ENCODE measurements around the gene JARID2.
A peak's percentile ranks its signal among the peaks of the same experiment; 100 is the strongest.

Gene JARID2

DNA sequence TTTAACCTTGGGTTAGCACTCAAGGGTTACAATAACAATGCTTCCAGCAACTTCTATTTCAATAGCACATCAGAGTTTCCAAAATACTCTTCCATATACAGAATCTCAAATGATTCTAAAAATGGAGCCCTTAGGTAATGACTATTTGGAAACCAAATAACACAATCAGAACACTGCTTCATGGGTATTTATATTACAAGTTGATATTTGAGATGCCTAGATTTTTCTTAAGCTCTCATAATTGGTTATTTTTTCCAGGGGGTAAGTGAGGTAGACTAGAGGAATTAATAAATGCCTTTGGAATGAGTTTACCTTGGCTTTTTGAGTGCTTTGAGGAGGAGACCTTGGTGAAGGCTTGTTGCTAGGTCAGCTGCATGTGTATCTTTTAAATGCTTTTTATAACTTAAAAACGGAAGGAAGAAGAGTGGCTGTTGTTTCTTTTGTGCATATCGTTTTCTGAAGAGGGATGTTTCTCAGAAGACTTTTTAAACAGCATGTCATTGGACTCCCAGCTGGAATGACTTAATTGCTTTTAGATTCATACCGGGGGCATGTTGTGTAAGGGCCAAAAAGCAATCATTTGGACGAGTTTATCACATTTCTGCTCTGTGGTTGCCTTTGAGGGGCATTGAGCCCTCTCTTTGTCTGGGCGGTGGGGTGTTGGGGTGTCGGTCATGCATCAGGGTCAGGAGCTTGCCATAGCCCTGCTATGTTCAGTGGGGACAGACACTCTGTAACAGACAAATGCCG, 230.9 kb downstream of the JARID2 start:
- H3K4me3 ChIP-seq (ENCODE audit: low read depth, low read length) = no peak overlapping the region
- TF ChIP-seq, protein P1, sequence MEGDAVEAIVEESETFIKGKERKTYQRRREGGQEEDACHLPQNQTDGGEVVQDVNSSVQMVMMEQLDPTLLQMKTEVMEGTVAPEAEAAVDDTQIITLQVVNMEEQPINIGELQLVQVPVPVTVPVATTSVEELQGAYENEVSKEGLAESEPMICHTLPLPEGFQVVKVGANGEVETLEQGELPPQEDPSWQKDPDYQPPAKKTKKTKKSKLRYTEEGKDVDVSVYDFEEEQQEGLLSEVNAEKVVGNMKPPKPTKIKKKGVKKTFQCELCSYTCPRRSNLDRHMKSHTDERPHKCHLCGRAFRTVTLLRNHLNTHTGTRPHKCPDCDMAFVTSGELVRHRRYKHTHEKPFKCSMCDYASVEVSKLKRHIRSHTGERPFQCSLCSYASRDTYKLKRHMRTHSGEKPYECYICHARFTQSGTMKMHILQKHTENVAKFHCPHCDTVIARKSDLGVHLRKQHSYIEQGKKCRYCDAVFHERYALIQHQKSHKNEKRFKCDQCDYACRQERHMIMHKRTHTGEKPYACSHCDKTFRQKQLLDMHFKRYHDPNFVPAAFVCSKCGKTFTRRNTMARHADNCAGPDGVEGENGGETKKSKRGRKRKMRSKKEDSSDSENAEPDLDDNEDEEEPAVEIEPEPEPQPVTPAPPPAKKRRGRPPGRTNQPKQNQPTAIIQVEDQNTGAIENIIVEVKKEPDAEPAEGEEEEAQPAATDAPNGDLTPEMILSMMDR (IDR thresholded peaks at IDR 0.05; ENCODE audit: control insufficient read depth, extremely low read depth, insufficient read depth) = no peak
- no peak for DNase-seq (ENCODE audit: low read depth)

- H3K4me3 ChIP-seq (ENCODE audit: low read depth, low read length) = no peak overlapping the region
- TF ChIP-seq, protein P1 (IDR thresholded peaks at IDR 0.05; ENCODE audit: control insufficient read depth, extremely low read depth, insufficient read depth) = no peak
- no peak for DNase-seq (ENCODE audit: low read depth)
Measured at GRCh38 chr6:15477746-15478145, 231.9 kb downstream of the JARID2 start.

DNA sequence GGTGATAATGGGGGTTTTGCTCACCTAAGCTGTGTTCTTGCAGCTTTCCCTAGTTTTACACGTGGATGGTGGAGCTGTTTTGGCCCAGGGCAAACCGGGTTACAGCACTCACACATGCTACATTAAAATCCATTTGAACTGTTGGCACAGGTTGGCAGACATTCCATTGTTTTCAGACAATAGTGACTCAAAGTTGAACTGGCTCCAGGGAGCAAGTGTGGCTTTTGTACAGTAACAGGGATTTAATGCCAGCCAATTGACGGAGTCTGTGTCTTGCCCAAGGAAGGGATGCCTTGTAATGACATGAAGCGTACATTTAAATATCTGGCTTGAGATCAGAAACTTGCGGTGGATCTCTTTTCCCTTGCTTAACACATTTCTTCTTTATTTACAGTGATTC, 233.9 kb downstream of the JARID2 start:
- peak; percentile 62 for DNase-seq (ENCODE audit: low read depth)
- no peak overlapping the region for H3K4me3 ChIP-seq (ENCODE audit: low read depth, low read length)
- TF ChIP-seq, protein P1 (IDR thresholded peaks at IDR 0.05; ENCODE audit: control insufficient read depth, extremely low read depth, insufficient read depth) = no peak

- H3K4me3 ChIP-seq (ENCODE audit: low read depth, low read length) = no peak overlapping the region
- DNase-seq (ENCODE audit: low read depth) = no peak
- TF ChIP-seq, protein P1 (IDR thresholded peaks at IDR 0.05; ENCODE audit: control insufficient read depth, extremely low read depth, insufficient read depth) = no peak
Measured at GRCh38 chr6:15480525-15480924, 234.7 kb downstream of the JARID2 start.

DNA sequence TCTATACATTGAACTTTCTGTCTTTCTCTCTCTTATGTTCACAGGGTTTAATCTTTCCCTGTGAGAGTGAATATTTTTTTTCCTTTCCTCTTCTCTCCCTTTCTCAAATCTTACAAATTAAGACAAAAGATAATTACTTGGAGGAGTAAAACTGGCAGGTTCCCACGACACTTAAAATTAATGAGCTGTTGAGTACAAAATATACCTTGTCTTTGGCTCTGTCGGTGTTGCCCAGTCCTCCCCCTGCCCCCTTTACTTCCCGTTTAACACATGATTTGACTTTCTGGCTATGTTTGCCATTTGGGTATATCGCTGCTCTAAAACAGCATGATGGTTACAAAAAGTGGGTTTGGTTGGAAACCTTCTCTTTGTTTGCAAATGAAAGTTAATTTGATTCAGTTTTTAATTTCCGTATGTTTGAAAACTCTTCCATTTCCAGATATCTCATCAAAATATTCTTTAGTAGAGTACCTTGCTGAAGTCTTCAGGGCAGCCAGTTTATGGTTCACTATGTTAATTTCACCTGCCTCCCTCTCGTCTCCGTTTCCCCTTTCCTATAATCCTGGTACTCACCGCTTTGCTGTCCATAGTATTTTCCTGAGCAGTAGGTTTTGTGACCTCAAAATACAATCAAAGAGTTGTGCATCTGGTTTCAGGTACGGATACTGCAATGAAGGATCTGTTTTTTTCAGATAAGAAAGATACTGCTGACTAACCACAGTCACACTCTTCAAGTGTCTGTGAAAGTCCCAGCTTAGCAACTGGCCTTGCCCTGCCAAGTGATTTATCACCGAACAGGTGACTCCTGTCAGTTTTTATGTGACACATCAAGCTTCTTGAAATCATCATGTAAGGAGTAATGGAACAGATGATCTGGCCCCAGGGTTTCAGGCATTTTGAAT, 235.8 kb downstream of the JARID2 start:
- TF ChIP-seq, protein P1 (IDR thresholded peaks at IDR 0.05; ENCODE audit: control insufficient read depth, extremely low read depth, insufficient read depth) = no peak
- no peak overlapping the region for H3K4me3 ChIP-seq (ENCODE audit: low read depth, low read length)
- no peak for DNase-seq (ENCODE audit: low read depth)

- no peak for DNase-seq (ENCODE audit: low read depth)
Measured at GRCh38 chr6:15483060-15483459, 237.2 kb downstream of the JARID2 start.

More at GRCh38 chr6:15483060-15483459, 237.2 kb downstream of the JARID2 start:
- no peak overlapping the region for H3K4me3 ChIP-seq (ENCODE audit: low read depth, low read length)
- TF ChIP-seq, protein P1 (IDR thresholded peaks at IDR 0.05; ENCODE audit: control insufficient read depth, extremely low read depth, insufficient read depth) = no peak
